ENCODE measurements around the gene BTBD6. TPM values are rescaled to one million over a fixed set of nuclear protein-coding genes. Genes with fewer than 3 reads are reported as not detected.
A peak's percentile ranks its signal among the peaks of the same experiment; 100 is the strongest.

Gene BTBD6
- total and polyA plus RNA-seq, 2 of the 8 experiments (the other 6 are each of a cell fraction or from before 2014, with no cell fraction given): 10.1 to 10.2 TPM

DNA sequence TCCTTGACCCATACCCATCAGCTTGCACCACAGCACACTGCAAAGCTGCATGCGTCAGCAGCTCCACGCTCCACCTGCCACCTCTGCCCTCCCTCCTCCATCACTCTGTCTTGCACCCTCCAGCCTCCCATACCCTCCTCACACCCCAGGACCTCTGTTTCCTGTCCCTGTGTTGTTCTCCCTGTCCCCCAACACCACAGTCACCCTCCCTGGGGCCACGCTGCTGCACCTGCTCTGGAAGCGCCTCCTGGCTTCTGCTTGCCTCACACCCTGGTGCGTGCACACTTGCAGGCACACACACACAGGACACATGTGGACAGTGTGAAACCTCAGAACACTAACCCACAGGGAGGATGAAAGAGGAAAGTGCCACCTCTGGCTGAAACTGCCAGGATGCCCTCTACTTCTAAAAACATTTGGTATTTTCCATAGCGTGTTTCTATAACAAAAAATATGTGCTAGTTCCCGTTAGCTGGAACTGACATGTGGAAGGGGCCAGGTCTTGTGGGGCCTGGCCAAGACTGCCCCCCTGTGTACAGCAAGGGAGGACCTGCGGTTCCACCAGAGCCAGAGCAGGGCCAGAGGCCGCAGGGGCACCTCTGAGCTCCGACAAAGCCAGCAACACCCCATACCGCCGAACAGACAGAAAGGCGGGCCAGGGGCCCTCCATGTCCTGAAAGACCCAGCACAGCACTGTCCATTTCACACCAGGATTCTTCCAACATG is 42.5 kb downstream of the BTBD6 start:
- H3K4me3 ChIP-seq (ENCODE audit: extremely low read depth in 1 of 4, insufficient read depth in 2 of 4, low read depth in 3 of 4, low read length in 4 of 4): no peak overlapping the region
- no peak overlapping the region for H2BK120ac ChIP-seq (replicated peaks; ENCODE audit: low read depth, low read length)
- no peak overlapping the region for H3K14ac ChIP-seq (ENCODE audit: insufficient read length)
- no peak overlapping the region for H3K4ac ChIP-seq (replicated peaks; ENCODE audit: insufficient read length, low read depth, low read length)
- H3K56ac ChIP-seq (replicated peaks; ENCODE audit: insufficient read length, low read depth, low read length): no peak overlapping the region
- H4K20me1 ChIP-seq (replicated peaks in 1 of 2; ENCODE audit: control insufficient read depth in 1 of 2, insufficient read depth in 2 of 2, low read length in 2 of 2): peaks cover 4 to 26% of the 10 kb centered on the region in 2 experiments
- no peak overlapping the region for H2BK12ac ChIP-seq (ENCODE audit: low read depth, low read length)
- H3K27ac ChIP-seq (ENCODE audit: low read depth, low read length): no peak overlapping the region
- no peak overlapping the region for H3K18ac ChIP-seq (ENCODE audit: extremely low read depth, low read length)
- FAIRE-seq: no peak
- peaks cover 0 to 23% of the 10 kb centered on the region in 2 experiments; a peak in 2 of 4 replicates for H3K79me2 ChIP-seq (ENCODE audit: control insufficient read depth in 1 of 2, insufficient read depth in 2 of 2, low read length in 2 of 2)
- H3K79me1 ChIP-seq (ENCODE audit: low read depth, low read length): peaks cover 8% of the 10 kb centered on the region
- H2BK5ac ChIP-seq (ENCODE audit: low read depth, low read length): peak overlapping the region; percentile 52; the same call in 1 of the 2 replicates
- no peaks in the 10 kb centered on the region for H3K9me3 ChIP-seq (ENCODE audit: insufficient read depth in 2 of 2, low read depth in 1 of 2, low read length in 1 of 2)
- ChIA-PET POLR2A (ENCODE audit: partially characterized antibody) (no interaction called here), CTCF (ENCODE audit: partially characterized antibody) (interaction anchor here (0.5 to 3.9 kb wide), 21 partner anchors 9 to 1555 kb away, joined by 3 to 12 read pairs (median 4); no protein-coding TSS in a partner anchor)
- no peaks in the 10 kb centered on the region for H3K36me3 ChIP-seq (ENCODE audit: control insufficient read depth in 2 of 4, insufficient read depth in 4 of 4, low read length in 3 of 4)
- H2BK15ac ChIP-seq (ENCODE audit: low read length): no peak overlapping the region
- TF ChIP-seq SAP30 (IDR thresholded peaks at IDR 0.05; ENCODE audit: insufficient read depth, insufficient replicate concordance, low read length) (no peak), FOSL1 (IDR thresholded peaks at IDR 0.05; ENCODE audit: insufficient read depth, low read depth, low read length) (no peak), KDM5A (IDR thresholded peaks at IDR 0.05; ENCODE audit: low read length) (no peak), CHD1 (IDR thresholded peaks at IDR 0.05; ENCODE audit: low read depth, low read length) (no peak), RFX5 (IDR thresholded peaks at IDR 0.05; ENCODE audit: borderline replicate concordance, low read depth, low read length) (no peak), RXRA (IDR thresholded peaks at IDR 0.05; ENCODE audit: insufficient read depth, low read depth, low read length) (no peak), RAD21 (IDR thresholded peaks at IDR 0.05 in 1 of 2, conservative IDR thresholded peaks at IDR 0.05 in 1 of 2; ENCODE audit: low read depth in 2 of 2, low read length in 2 of 2) (peak; percentile 41 to 53)
- TF ChIP-seq, protein P1, sequence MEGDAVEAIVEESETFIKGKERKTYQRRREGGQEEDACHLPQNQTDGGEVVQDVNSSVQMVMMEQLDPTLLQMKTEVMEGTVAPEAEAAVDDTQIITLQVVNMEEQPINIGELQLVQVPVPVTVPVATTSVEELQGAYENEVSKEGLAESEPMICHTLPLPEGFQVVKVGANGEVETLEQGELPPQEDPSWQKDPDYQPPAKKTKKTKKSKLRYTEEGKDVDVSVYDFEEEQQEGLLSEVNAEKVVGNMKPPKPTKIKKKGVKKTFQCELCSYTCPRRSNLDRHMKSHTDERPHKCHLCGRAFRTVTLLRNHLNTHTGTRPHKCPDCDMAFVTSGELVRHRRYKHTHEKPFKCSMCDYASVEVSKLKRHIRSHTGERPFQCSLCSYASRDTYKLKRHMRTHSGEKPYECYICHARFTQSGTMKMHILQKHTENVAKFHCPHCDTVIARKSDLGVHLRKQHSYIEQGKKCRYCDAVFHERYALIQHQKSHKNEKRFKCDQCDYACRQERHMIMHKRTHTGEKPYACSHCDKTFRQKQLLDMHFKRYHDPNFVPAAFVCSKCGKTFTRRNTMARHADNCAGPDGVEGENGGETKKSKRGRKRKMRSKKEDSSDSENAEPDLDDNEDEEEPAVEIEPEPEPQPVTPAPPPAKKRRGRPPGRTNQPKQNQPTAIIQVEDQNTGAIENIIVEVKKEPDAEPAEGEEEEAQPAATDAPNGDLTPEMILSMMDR (IDR thresholded peaks at IDR 0.05; ENCODE audit: control extremely low read depth in 1 of 3, insufficient read depth in 1 of 3, low read depth in 1 of 3, low read length in 3 of 3): peak; percentile 27 to 42 (median 41); a peak in 3 of 4 replicates
- no peak for DNase-seq (ENCODE audit: low read depth in 1 of 2, low spot score in 2 of 2)
- 0 out of 2 replicates have a peak overlapping the region, but pooled peaks have one; percentile 65 for H2AK5ac ChIP-seq (ENCODE audit: low read depth, low read length)
- H3K23ac ChIP-seq (ENCODE audit: insufficient read length): no peak overlapping the region
- 85% methylated on average over 13 of the region's 13 CpGs; no CpG with 5 or more reads in 1 of the 2 experiments for WGBS, 2 experiments (ENCODE audit: extremely low coverage in 1 of 2, insufficient coverage in 1 of 2, insufficient read length in 1 of 2, insufficient replicate concordance in 2 of 2, low coverage in 1 of 2, low lambda C conversion rate in 2 of 2, missing lambda C conversion rate in 1 of 2)
- peak overlapping the region; percentile 28; the same call in 1 of the 2 replicates for H4K8ac ChIP-seq (ENCODE audit: extremely low read depth, insufficient read depth, low read length)
- 0 out of 2 replicates have a peak overlapping the region, but pooled peaks have one; percentile 18 for H2BK20ac ChIP-seq (ENCODE audit: low read length)
- no peaks in the 10 kb centered on the region for H3K27me3 ChIP-seq (replicated peaks in 1 of 4; ENCODE audit: control insufficient read depth in 3 of 4, extremely low read depth in 1 of 4, insufficient read depth in 3 of 4, low read length in 3 of 4)
- H4K5ac ChIP-seq (ENCODE audit: insufficient read length, low read depth, low read length): no peak overlapping the region
- H2AFZ ChIP-seq (ENCODE audit: low read length): no peak overlapping the region
- no peak overlapping the region for H4K91ac ChIP-seq (replicated peaks; ENCODE audit: insufficient read length, low read length)
- H3K23me2 ChIP-seq (ENCODE audit: low read depth, low read length): no peaks in the 10 kb centered on the region
- 0 out of 7 replicates have a peak, but pooled peaks cover 0 to 2% (median 0%) of the 10 kb centered on the region in 4 experiments for H3K4me1 ChIP-seq (replicated peaks in 1 of 4; ENCODE audit: control insufficient read depth in 3 of 4, insufficient read depth in 4 of 4, low read length in 3 of 4)
- no peak overlapping the region for H3K9ac ChIP-seq (replicated peaks in 1 of 4; ENCODE audit: extremely low read depth in 1 of 4, low read depth in 3 of 4, low read length in 3 of 4)
- no peak overlapping the region for H3K4me2 ChIP-seq (ENCODE audit: insufficient read depth in 1 of 2, low read depth in 2 of 2, low read length in 2 of 2)

All from H1 (cell line).